GM18870 (cell line): ENCODE results near the gene C2orf72.
"Not testable (repeated sequence)": the region's sequence is repeated elsewhere in the genome, so short reads cannot be mapped to it uniquely, and the experiment has no call there.

Source experiments
- ATAC-seq: cut with Tn5 transposase; IDR thresholded peaks from one replicate; pipeline ENCODE4 v1.9.1; 2021; ENCODE audit warnings: moderate library complexity; ENCODE audit not compliant: unreplicated experiment

Gene C2orf72

DNA sequence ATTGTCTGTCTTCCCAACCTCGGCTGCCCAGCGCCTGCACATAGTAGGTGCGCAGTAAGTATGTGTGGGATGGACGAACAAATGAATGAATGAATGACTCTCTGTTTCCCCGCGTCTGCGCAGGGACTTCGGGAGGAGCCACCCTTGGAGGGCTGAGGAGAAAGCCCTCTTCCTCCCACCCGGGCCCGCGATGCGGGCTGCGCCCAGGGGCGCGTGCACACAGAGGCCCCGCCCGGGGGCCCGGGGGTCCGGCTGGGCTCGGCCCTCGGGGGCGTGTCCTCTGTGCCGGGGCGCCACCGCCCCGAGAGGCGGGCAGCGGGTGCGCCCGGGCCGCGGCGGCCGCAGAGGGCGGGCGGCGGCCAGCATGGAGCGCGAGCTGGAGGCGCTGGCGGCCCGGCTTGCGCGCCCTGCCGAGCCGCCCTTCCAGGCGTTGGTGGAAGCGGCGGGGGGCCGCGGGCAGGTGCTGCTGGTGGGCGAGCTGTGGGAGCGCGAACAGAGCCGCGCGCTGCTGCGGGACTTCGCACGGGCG lies at the start of gene C2orf72:
C2orf72 (plus strand) TSS at position 322 of the 529 bp plus-strand sequence; CDS start at position 365, 43 bp downstream.
- no peak for ATAC-seq

DNA sequence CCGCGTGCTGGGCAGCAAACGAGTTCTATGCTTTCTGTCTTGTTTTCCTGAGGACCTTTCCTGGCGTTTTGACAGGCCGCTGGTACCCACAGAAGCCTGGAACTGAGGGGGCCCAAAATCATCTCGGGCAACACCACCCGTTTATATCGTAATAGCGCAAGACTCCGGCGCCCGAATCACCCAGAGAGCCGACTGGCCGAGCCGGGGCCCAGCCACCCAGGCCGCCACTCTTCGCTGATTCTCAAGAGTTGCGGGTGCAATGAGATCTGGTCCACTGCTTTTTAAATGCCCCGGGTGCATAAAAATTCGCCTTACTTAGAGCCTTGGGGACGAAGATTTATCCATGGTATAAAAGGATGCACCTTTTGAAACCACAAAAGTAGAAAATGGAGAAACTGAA lies 47.6 kb upstream of the C2orf72 start:
- no peak for ATAC-seq

- no peak for ATAC-seq
Observed at GRCh38 chr2:230990131-230990898, 47.0 kb upstream of the C2orf72 start.

DNA sequence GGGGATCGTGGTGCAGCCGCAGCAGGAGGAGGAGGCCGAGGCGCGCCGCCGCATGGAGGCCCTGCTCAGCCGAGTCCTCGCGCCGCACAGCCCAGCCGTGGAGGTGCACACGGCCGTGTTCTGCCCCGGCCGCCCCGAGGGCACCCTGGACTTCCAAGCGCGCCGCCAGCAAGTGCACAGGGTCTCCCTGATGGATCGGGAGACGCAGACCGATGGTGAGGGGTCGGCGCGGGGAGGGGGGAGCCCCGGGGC lies 46.5 kb upstream of the C2orf72 start:
- no peak for ATAC-seq

- ATAC-seq = no peak
Observed at GRCh38 chr2:230991598-230991997, 45.7 kb upstream of the C2orf72 start.

- no peak for ATAC-seq
Observed at GRCh38 chr2:230995821-230996220, 41.5 kb upstream of the C2orf72 start, which contains the start of gene SPATA3. TSS of gene SPATA3 (plus strand) at chr2:230996121. CDS start at chr2:230996234, 113 bp downstream.

DNA sequence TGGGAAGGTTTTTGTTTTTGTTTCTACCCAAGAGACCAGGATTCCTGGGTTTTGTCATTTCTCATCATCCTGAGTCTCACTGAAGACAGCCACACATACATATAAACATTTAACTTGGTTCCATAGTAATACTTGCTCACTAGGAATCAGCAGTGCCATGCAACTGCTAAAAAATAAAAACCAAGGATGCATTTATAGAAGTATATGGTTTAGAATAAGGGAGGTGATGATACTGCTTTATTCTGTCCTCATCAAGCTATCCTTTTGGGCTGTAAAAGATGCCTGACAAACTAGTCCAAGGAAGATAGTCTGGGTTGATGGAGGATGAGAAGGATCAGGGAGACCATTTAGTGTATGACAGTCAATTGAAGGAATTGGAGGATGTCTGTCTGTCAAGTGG lies 40.7 kb upstream of the C2orf72 start:
- ATAC-seq = no peak

- no peak for ATAC-seq
Observed at GRCh38 chr2:230998882-230999281, 38.4 kb upstream of the C2orf72 start.

GRCh38 chr2:230999477-230999876 lies 37.8 kb upstream of the C2orf72 start:
- ATAC-seq = no peak

DNA sequence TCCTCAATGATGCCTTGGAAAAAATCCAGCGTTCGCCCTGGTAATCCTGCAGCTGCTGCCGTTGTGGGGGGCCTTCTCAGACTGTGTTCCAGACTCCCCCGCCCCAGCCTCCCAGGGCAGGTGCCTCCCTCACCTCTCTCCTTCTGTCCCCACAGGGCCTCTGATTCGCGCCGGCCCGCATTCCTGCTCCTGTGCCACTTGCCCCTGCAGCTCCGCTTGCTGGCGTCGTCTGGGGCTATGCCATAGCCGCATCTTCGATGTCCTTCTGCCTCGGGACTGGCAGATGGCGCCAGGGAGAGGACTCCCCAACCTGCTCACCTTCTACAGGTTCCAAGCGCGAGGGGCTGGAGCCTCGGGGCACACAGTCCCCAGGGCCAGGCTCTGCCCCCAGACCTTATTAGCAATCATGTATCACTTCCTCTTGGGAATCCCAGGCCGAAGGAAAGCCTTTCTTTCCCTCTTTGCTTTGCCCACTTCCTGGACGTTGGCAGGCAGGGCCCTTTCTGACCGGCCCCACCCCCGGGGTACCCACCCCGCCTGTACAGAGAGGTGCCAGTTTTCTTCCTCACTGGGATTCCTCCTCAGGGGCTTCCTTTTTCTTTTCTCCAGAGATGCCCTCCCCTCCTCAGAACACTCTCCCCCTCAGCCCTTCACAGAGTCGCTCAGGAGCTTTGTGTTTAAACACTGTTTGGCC lies 37.0 kb upstream of the C2orf72 start:
- no peak for ATAC-seq

DNA sequence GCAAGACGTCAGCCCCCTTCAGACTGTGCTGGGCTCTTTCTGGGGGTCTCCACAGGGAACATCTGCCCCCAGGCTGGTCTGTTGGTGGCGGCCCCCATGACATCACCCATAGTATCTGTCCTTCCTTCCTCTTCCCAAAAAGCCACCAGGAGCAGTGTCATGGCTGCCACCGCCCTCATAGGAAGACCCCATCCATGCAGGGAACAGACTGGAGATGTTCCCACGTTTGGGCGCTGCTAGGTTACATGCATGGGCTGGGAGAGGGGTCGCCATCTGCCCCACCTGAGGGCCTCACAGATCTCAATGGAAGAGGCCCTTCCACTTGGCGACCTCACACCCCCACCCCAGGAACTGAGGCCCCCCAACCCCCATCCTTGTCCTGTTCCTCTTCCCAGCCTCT lies 36.3 kb upstream of the C2orf72 start:
- no peak for ATAC-seq

DNA sequence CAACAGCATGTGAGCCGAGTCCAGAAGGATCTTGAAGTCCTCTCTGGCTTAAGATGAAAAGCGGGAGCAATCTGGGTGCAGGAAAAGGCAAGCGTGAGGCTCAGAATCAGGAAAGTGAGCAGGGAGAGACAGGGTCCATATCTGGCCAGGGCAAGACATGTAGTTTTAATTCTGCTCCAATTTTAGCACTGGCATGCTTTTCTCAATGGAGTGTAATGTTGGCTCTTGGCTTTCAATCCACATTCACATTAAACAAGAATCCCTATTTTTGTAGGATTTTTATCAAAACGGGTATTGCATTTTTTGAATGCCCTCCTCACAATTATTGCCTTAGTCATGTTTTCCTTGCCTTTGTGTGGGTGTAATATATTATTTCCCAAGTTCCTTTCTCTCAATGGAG lies 35.4 kb upstream of the C2orf72 start:
- no peak for ATAC-seq

DNA sequence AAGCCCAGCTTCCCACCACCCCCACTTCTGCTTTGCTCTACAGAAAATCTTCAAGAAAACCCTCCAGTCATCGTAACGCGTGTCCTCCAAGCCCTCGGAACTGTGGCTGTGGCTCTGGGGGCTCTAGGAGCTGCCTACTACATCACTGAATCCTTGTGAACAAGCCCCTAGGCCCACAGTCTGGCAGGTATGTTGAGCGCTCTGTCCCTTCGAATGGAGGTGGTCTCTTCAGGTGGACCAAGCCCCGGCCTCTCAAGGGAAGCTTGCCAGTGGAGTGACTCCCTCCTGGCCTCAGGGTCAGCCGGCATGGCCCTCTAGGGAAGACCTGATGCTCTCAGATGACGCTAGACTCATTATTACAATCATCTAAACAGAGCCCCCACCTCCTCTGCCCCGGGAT lies 34.7 kb upstream of the C2orf72 start:
- no peak for ATAC-seq

GRCh38 chr2:231003186-231003585 lies 34.1 kb upstream of the C2orf72 start:
- no peak for ATAC-seq

DNA sequence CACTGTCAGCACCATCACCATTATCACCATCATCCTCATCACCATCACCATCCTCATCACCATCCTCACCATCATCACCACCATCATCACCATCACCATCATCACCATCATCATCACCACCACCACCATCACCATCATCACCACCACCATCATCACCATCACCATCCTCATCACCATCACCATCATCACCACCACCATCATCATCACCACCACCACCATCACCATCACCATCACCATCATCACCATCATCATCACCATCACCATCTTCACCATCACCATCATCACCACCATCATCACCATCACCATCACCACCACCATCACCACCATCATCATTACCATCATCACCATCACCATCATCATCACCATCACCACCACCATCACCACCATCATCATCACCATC lies 32.4 kb upstream of the C2orf72 start:
- not testable (repeated sequence) for ATAC-seq

DNA sequence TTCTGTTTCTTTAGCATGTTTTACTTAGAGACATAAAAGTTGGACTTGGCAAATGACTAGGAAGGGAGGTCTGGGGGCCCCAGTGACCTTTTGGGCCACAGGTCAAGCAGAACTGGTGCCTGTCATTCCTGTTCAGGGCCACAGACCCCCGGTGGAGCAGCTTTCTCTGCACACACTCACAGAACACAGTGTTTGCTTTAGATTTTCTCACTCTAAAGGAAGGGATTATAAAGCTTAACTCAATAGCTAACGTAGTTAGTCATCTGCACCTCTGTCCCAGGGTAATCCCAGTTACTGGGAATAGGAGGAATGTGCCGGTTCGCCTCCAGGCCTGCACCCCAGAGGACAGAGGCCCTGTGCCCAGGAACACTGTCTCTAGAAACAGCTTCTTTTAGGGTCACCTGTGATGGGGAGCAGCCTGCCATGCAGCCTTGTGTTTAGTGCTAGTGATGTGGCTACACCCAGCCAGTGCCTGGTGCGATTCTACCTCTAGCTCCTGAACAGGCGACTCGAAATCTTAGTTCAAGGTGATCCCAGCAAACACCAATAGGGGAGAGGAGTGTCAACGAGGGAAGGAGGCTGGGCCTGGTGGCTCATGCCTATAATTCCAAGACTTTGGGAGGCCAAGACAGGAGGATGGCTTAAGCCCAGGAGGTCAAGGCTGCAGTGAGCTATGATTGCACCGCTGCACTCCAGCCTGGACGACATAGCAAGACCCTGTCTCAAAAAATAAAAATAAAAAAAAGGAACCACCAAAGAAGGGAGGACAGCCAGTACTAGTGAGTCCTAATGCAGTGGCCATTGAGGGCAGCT lies 29.8 kb upstream of the C2orf72 start:
- ATAC-seq = no peak

DNA sequence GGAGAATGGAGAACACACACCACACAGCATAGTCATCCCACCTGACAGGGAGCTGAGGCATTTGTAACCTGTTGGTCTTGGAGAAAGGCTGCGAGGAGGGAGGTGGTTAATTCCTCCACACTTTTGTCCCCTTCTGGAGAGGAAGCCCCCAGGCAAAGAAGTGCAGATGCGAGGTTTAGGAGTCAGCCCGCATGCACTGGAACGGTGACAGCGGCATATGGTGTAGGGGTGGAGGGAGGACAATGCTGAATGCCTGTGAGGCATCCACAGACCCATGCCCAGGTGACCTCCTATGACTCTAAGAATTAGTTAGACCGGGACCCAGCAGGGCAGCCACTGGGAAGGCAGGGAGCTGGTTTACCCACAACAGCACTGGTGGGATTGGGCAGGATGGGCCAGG lies 29.2 kb upstream of the C2orf72 start:
- ATAC-seq = no peak

GRCh38 chr2:231009236-231009919 lies 27.9 kb upstream of the C2orf72 start:
- no peak for ATAC-seq

GRCh38 chr2:231010201-231010730 lies 27.1 kb upstream of the C2orf72 start:
- ATAC-seq = no peak

- ATAC-seq = no peak
Observed at GRCh38 chr2:231011526-231011925, 25.8 kb upstream of the C2orf72 start.

DNA sequence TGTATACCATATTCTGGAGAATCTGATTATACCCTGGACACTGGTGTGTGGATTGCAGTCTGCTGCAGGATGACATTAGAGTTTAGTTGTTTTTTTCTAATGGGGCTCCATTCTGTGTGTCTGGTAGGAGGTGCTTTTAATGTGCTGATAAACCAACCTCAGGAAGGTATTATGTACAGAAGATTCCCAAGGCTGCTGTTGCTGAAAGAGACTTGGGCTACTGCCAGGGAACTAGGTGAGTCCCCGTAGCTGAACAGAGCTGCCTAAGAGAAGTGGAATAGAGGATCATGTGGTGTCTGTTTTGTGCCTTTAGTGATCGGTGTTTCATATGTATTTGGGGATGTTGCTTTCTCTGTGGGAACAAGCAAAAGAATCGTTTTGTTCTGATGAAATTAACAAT lies 24.9 kb upstream of the C2orf72 start:
- ATAC-seq = no peak
